Measurements from ENCODE around the gene MCF2L.
A peak's percentile ranks its signal among the peaks of the same experiment; 100 is the strongest.
"Not testable (repeated sequence)": the region's sequence is repeated elsewhere in the genome, so short reads cannot be mapped to it uniquely, and the experiment has no call there.

Gene MCF2L

GRCh38 chr13:113022745-113023574, 53.9 kb downstream of the MCF2L start:
- DNase-seq (ENCODE audit: insufficient read length, low spot score) (no peak), FAIRE-seq (no peak)
- TF ChIP-seq TAF1 (IDR thresholded peaks at IDR 0.05; ENCODE audit: low read depth, low read length) = no peak
- TF ChIP-seq SPI1 (IDR thresholded peaks at IDR 0.05; ENCODE audit: low read depth, low read length) = no peak
- TF ChIP-seq PAX5 (IDR thresholded peaks at IDR 0.05; ENCODE audit: insufficient read depth, low read length, severe bottlenecking) = no peak
- TF ChIP-seq POU2F2 (IDR thresholded peaks at IDR 0.05; ENCODE audit: low read depth, low read length) = no peak
- TF ChIP-seq POLR2A (IDR thresholded peaks at IDR 0.05; ENCODE audit: low read depth, low read length) = no peak
- TF ChIP-seq POLR2AphosphoS5 (IDR thresholded peaks at IDR 0.05; ENCODE audit: low read depth, low read length) = no peak

GRCh38 chr13:113023694-113024430, 54.8 kb downstream of the MCF2L start:
- DNase-seq (ENCODE audit: insufficient read length, low spot score) (no peak), FAIRE-seq (no peak)
- TF ChIP-seq POLR2AphosphoS5 (IDR thresholded peaks at IDR 0.05; ENCODE audit: low read depth, low read length) (no peak), POLR2A (IDR thresholded peaks at IDR 0.05; ENCODE audit: low read depth, low read length) (no peak)

- no peak for DNase-seq (ENCODE audit: insufficient read length, low spot score)
- no peak for FAIRE-seq
- no peak for TF ChIP-seq POLR2A (IDR thresholded peaks at IDR 0.05; ENCODE audit: low read depth, low read length)
- TF ChIP-seq POLR2AphosphoS5 (IDR thresholded peaks at IDR 0.05; ENCODE audit: low read depth, low read length) = no peak
- no peak for TF ChIP-seq TAF1 (IDR thresholded peaks at IDR 0.05; ENCODE audit: low read depth, low read length)
- TF ChIP-seq PAX5 (IDR thresholded peaks at IDR 0.05; ENCODE audit: insufficient read depth, low read length, severe bottlenecking) = no peak
- no peak for TF ChIP-seq SPI1 (IDR thresholded peaks at IDR 0.05; ENCODE audit: low read depth, low read length)
- TF ChIP-seq POU2F2 (IDR thresholded peaks at IDR 0.05; ENCODE audit: low read depth, low read length) = no peak
Measured at GRCh38 chr13:113024466-113024865, 55.5 kb downstream of the MCF2L start.

- FAIRE-seq = no peak
- TF ChIP-seq POLR2A (IDR thresholded peaks at IDR 0.05; ENCODE audit: low read depth, low read length) (no peak), POU2F2 (IDR thresholded peaks at IDR 0.05; ENCODE audit: low read depth, low read length) (no peak), SPI1 (IDR thresholded peaks at IDR 0.05; ENCODE audit: low read depth, low read length) (no peak), PAX5 (IDR thresholded peaks at IDR 0.05; ENCODE audit: insufficient read depth, low read length, severe bottlenecking) (no peak), TAF1 (IDR thresholded peaks at IDR 0.05; ENCODE audit: low read depth, low read length) (no peak), POLR2AphosphoS5 (IDR thresholded peaks at IDR 0.05; ENCODE audit: low read depth, low read length) (no peak)
- DNase-seq (ENCODE audit: insufficient read length, low spot score) = no peak
Measured at GRCh38 chr13:113026391-113026910, 57.4 kb downstream of the MCF2L start.

- FAIRE-seq (no peak), DNase-seq (ENCODE audit: insufficient read length, low spot score) (no peak)
- no peak for TF ChIP-seq SPI1 (IDR thresholded peaks at IDR 0.05; ENCODE audit: low read depth, low read length)
- TF ChIP-seq PAX5 (IDR thresholded peaks at IDR 0.05; ENCODE audit: insufficient read depth, low read length, severe bottlenecking) = no peak
- no peak for TF ChIP-seq POU2F2 (IDR thresholded peaks at IDR 0.05; ENCODE audit: low read depth, low read length)
- no peak for TF ChIP-seq POLR2A (IDR thresholded peaks at IDR 0.05; ENCODE audit: low read depth, low read length)
Measured at GRCh38 chr13:113027095-113027494, 58.1 kb downstream of the MCF2L start.

- DNase-seq (ENCODE audit: insufficient read length, low spot score) (no peak), FAIRE-seq (no peak)
- TF ChIP-seq POLR2AphosphoS5 (IDR thresholded peaks at IDR 0.05; ENCODE audit: low read depth, low read length) (no peak), TAF1 (IDR thresholded peaks at IDR 0.05; ENCODE audit: low read depth, low read length) (no peak)
Measured at GRCh38 chr13:113027566-113027965, 58.6 kb downstream of the MCF2L start.

GRCh38 chr13:113028336-113029060, 59.5 kb downstream of the MCF2L start:
- TF ChIP-seq POU2F2 (IDR thresholded peaks at IDR 0.05; ENCODE audit: low read depth, low read length) (no peak), POLR2A (IDR thresholded peaks at IDR 0.05; ENCODE audit: low read depth, low read length) (no peak), SPI1 (IDR thresholded peaks at IDR 0.05; ENCODE audit: low read depth, low read length) (no peak)
- DNase-seq (ENCODE audit: insufficient read length, low spot score) = no peak
- peak; percentile 33 for FAIRE-seq

- FAIRE-seq = no peak
- TF ChIP-seq POLR2AphosphoS5 (IDR thresholded peaks at IDR 0.05; ENCODE audit: low read depth, low read length) (no peak), POU2F2 (IDR thresholded peaks at IDR 0.05; ENCODE audit: low read depth, low read length) (no peak), TAF1 (IDR thresholded peaks at IDR 0.05; ENCODE audit: low read depth, low read length) (no peak), SPI1 (IDR thresholded peaks at IDR 0.05; ENCODE audit: low read depth, low read length) (no peak), POLR2A (IDR thresholded peaks at IDR 0.05; ENCODE audit: low read depth, low read length) (no peak), PAX5 (IDR thresholded peaks at IDR 0.05; ENCODE audit: insufficient read depth, low read length, severe bottlenecking) (no peak)
Measured at GRCh38 chr13:113029061-113029445, 60.0 kb downstream of the MCF2L start.

GRCh38 chr13:113029487-113030258, 60.7 kb downstream of the MCF2L start:
- DNase-seq (ENCODE audit: insufficient read length, low spot score) = peak; percentile 66
- no peak for FAIRE-seq
- TF ChIP-seq POLR2AphosphoS5 (IDR thresholded peaks at IDR 0.05; ENCODE audit: low read depth, low read length) = no peak
- TF ChIP-seq POU2F2 (IDR thresholded peaks at IDR 0.05; ENCODE audit: low read depth, low read length) = no peak
- no peak for TF ChIP-seq POLR2A (IDR thresholded peaks at IDR 0.05; ENCODE audit: low read depth, low read length)
- no peak for TF ChIP-seq PAX5 (IDR thresholded peaks at IDR 0.05; ENCODE audit: insufficient read depth, low read length, severe bottlenecking)
- TF ChIP-seq SPI1 (IDR thresholded peaks at IDR 0.05; ENCODE audit: low read depth, low read length) = no peak

More at GRCh38 chr13:113029061-113029445, 60.0 kb downstream of the MCF2L start:
- no peak for DNase-seq (ENCODE audit: insufficient read length, low spot score)

- DNase-seq (ENCODE audit: insufficient read length, low spot score); FAIRE-seq: not testable (repeated sequence)
Measured at GRCh38 chr13:113030259-113030640, 61.2 kb downstream of the MCF2L start.

All from GM12891 (cell line).